Measurements from ENCODE around the gene HGD. TPM values are rescaled to one million over a fixed set of nuclear protein-coding genes. Genes with fewer than 3 reads are reported as not detected.

Gene HGD
- total RNA-seq, 4 donors from 2014 or later: not detected

DNA sequence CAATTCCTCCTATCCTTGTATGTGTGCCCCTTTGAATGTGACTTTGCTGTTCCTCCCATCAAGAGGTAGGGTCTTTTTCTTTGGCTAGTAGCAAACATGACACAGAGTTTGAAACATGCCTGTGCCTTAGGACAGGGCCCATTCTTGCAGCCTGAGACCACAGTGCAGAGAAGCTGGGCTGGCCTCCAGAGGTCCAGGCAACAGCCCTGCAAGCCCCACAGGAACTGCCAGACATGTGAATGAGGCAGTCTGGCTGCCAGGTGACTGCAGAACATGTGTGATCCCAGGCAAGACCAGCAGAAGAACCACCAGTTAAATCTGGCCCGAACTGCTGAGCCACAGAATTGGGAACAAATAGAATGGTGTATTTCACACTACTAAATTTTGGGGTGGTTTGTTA lies 1.2 kb upstream of the HGD start:
- DNase-seq (ENCODE audit: low spot score in 2 of 2): no peak
- WGBS, 2 donors: 71 to 82% methylated on average over 1 of the region's 1 CpG
- Histone ChIP-seq H3K9me3 (no peaks in the 10 kb centered on the region), H3K27me3 (no peaks in the 10 kb centered on the region), H3K27ac (no peak overlapping the region), H3K36me3 (peaks cover 0 to 6% (median 0%) of the 10 kb centered on the region in 3 donors), H3K4me1 (peaks cover 0 to 10% (median 4%) of the 10 kb centered on the region in 4 donors), H3K4me3 (no peak overlapping the region)
- TF ChIP-seq EP300 (IDR thresholded peaks at IDR 0.05) (no peak), POLR2A (IDR thresholded peaks at IDR 0.05) (no peak)
- TF ChIP-seq, protein P1, sequence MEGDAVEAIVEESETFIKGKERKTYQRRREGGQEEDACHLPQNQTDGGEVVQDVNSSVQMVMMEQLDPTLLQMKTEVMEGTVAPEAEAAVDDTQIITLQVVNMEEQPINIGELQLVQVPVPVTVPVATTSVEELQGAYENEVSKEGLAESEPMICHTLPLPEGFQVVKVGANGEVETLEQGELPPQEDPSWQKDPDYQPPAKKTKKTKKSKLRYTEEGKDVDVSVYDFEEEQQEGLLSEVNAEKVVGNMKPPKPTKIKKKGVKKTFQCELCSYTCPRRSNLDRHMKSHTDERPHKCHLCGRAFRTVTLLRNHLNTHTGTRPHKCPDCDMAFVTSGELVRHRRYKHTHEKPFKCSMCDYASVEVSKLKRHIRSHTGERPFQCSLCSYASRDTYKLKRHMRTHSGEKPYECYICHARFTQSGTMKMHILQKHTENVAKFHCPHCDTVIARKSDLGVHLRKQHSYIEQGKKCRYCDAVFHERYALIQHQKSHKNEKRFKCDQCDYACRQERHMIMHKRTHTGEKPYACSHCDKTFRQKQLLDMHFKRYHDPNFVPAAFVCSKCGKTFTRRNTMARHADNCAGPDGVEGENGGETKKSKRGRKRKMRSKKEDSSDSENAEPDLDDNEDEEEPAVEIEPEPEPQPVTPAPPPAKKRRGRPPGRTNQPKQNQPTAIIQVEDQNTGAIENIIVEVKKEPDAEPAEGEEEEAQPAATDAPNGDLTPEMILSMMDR (IDR thresholded peaks at IDR 0.05): no peak

DNA sequence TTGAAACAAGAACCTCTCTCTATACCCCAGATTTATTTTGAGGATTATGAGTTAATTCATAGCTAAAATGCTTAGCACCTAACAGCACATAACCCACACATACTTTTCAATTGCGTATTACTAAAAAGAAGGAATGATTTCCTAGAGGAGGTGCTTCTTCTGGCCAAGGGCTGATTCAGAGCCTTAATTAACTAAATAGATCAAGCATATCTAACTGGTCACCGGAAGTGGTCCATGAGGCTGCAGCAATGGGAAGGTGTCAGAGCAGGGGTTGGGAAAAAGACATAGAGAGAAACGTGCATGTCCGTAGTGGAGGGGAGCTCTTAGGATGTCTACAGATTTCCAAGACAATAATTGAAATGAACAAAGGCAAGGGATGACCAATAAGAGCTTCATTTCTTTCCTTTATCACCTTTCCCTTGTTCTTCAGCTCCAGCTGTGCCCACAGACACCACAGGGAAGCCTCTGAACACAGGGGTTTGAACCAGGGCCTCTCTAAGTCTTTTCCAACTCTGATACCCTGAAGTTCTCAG lies 467 bp downstream of the HGD start:
- Histone ChIP-seq H3K4me1 (peaks cover 0 to 15% (median 5%) of the 10 kb centered on the region in 4 donors), H3K36me3 (no peaks in the 10 kb centered on the region), H3K4me3 (peak overlapping the region in 1 of 4 donors; percentile 2), H3K27me3 (no peaks in the 10 kb centered on the region), H3K9me3 (no peaks in the 10 kb centered on the region), H3K27ac (peak overlapping the region in 1 of 4 donors; percentile 12)
- TF ChIP-seq POLR2A (IDR thresholded peaks at IDR 0.05) (no peak), EP300 (IDR thresholded peaks at IDR 0.05) (no peak)
- TF ChIP-seq, protein P1 (IDR thresholded peaks at IDR 0.05): no peak
- no peak for DNase-seq (ENCODE audit: low spot score in 2 of 2)
- 87 to 93% methylated on average over 4 of the region's 4 CpGs for WGBS, 2 donors

DNA sequence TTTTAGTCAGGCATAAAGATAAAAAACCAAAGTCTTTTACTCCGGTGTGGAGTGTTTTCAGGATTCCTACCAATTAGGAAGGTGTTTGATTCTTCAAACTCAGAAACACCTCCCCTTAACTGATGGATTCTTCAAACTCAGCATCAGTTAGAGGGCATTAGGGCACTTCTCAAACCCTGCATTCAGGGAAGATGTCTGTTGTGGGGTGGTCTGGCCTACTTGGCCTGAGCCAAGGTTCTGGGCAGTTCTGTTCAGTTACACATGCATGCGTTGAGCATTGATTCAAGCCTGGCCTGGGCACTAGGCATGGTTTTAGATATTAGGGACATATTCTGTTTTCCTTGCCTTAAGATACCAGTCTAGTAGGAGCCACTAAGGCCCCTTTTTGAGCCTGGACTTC lies 1.0 kb downstream of the HGD start:
- H3K4me1 ChIP-seq: peaks cover 0 to 15% (median 5%) of the 10 kb centered on the region in 4 donors
- H3K36me3 ChIP-seq: no peaks in the 10 kb centered on the region
- TF ChIP-seq EP300 (IDR thresholded peaks at IDR 0.05): no peak
- no peak for DNase-seq (ENCODE audit: low spot score in 2 of 2)
- 93 to 98% methylated on average over 2 of the region's 2 CpGs for WGBS, 2 donors
- H3K9me3 ChIP-seq: no peaks in the 10 kb centered on the region
- H3K4me3 ChIP-seq: peak overlapping the region in 1 of 4 donors; percentile 2
- H3K27me3 ChIP-seq: no peaks in the 10 kb centered on the region
- H3K27ac ChIP-seq: no peak overlapping the region

DNA sequence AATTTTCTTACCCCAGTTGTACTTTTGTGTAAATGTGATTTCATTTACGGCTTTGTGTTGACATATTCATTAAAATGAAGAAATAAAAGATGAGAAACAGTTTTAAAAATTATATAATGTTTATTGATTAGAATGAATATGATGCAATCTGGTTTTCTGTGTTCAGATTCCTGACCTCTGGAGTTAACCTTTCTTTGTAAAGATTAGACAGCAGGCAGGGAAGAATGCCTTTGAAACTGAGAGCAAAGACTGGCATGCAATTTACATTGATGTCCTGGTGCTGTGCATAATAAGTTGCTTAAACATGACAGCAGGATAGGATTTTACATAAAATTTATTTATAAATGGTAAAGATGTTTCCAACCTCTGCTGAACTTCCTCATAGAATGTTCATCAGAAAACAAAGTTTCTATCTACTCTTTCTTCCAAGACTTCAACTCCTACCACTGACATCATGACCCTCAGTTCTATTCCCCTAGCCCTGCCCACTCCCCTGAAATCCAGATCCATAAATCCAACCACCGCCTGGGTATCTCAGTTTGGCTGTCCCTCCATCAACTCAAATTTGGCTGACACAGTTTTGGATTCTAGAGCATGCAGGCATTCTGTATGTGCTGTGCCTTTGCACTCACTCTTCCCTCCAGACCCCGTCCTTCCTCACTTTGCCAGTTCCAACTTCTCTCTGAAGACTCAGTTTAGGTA lies 1.7 kb downstream of the HGD start:
- Histone ChIP-seq H3K9me3 (no peaks in the 10 kb centered on the region), H3K27me3 (no peaks in the 10 kb centered on the region), H3K4me3 (peak overlapping the region in 1 of 4 donors; percentile 3), H3K27ac (no peak overlapping the region), H3K36me3 (no peaks in the 10 kb centered on the region), H3K4me1 (peaks cover 0 to 15% (median 5%) of the 10 kb centered on the region in 4 donors)
- no peak for DNase-seq (ENCODE audit: low spot score in 2 of 2)
- 92 to 96% methylated on average over 3 of the region's 3 CpGs for WGBS, 2 donors
- TF ChIP-seq, protein P1 (IDR thresholded peaks at IDR 0.05): no peak
- no peak for TF ChIP-seq EP300 (IDR thresholded peaks at IDR 0.05)
- no peak for TF ChIP-seq POLR2A (IDR thresholded peaks at IDR 0.05)

DNA sequence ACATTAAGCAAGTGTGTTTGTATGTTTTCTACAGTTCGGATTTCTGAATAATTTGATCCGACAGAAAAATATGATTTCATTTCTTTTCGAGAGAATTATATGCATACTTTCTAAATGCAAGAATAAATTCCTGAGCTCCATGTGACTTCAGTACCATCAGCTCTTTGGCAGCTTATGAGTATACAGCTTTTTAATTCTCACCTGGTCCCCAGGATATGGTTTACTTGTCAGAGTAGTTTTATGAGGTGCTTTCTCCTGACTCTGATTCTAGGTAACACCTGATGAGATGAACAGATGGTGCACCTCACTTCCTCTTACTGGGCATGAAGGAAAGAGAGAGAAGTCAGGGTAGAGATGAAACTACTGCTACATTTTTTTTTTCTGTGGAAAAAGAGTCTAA lies 3.1 kb downstream of the HGD start:
- no peaks in the 10 kb centered on the region for H3K27me3 ChIP-seq
- no peak for TF ChIP-seq EP300 (IDR thresholded peaks at IDR 0.05)
- TF ChIP-seq POLR2A (IDR thresholded peaks at IDR 0.05): no peak
- TF ChIP-seq, protein P1 (IDR thresholded peaks at IDR 0.05): no peak
- DNase-seq (ENCODE audit: low spot score in 2 of 2): no peak
- no peak overlapping the region for H3K4me3 ChIP-seq
- H3K27ac ChIP-seq: no peak overlapping the region
- H3K9me3 ChIP-seq: no peaks in the 10 kb centered on the region
- WGBS, 2 donors: 24 to 40% methylated on average over 3 of the region's 3 CpGs
- peaks cover 0 to 15% (median 5%) of the 10 kb centered on the region in 4 donors for H3K4me1 ChIP-seq
- H3K36me3 ChIP-seq: no peaks in the 10 kb centered on the region
